ENCODE measurements around the gene TLR1.

DNA sequence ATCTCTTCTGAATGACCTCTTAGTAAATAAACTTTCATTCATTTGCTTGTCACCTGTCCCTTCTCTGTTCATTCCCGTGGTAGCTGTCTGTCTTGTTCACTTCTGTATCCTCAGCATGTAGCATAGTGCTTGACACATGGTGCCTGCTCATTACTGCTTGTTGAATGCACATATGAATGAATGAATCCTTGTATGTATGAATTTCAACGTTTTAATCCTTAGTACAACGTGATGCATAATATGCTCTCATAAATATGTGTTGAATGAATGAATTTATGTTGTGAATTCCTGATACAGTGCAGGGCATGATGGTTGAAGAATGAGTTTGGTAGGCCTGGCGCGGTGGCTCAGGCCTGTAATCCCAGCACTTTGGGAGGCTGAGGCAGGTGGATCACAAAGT lies 24.8 kb downstream of the TLR1 start:
- no peak for TF ChIP-seq POLR2AphosphoS5 (IDR thresholded peaks at IDR 0.05)
- TF ChIP-seq, protein P1, sequence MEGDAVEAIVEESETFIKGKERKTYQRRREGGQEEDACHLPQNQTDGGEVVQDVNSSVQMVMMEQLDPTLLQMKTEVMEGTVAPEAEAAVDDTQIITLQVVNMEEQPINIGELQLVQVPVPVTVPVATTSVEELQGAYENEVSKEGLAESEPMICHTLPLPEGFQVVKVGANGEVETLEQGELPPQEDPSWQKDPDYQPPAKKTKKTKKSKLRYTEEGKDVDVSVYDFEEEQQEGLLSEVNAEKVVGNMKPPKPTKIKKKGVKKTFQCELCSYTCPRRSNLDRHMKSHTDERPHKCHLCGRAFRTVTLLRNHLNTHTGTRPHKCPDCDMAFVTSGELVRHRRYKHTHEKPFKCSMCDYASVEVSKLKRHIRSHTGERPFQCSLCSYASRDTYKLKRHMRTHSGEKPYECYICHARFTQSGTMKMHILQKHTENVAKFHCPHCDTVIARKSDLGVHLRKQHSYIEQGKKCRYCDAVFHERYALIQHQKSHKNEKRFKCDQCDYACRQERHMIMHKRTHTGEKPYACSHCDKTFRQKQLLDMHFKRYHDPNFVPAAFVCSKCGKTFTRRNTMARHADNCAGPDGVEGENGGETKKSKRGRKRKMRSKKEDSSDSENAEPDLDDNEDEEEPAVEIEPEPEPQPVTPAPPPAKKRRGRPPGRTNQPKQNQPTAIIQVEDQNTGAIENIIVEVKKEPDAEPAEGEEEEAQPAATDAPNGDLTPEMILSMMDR (IDR thresholded peaks at IDR 0.05) = no peak
